ENCODE results near the gene CLIP2. TPM values are rescaled to one million over a fixed set of nuclear protein-coding genes. Genes with fewer than 3 reads are reported as not detected.
"Not testable (repeated sequence)": the region's sequence is repeated elsewhere in the genome, so short reads cannot be mapped to it uniquely, and the experiment has no call there.

The CLIP2 gene
- total and polyA plus RNA-seq, 12 donors, result 4.5 to 11.3 (median 6.6) TPM

DNA sequence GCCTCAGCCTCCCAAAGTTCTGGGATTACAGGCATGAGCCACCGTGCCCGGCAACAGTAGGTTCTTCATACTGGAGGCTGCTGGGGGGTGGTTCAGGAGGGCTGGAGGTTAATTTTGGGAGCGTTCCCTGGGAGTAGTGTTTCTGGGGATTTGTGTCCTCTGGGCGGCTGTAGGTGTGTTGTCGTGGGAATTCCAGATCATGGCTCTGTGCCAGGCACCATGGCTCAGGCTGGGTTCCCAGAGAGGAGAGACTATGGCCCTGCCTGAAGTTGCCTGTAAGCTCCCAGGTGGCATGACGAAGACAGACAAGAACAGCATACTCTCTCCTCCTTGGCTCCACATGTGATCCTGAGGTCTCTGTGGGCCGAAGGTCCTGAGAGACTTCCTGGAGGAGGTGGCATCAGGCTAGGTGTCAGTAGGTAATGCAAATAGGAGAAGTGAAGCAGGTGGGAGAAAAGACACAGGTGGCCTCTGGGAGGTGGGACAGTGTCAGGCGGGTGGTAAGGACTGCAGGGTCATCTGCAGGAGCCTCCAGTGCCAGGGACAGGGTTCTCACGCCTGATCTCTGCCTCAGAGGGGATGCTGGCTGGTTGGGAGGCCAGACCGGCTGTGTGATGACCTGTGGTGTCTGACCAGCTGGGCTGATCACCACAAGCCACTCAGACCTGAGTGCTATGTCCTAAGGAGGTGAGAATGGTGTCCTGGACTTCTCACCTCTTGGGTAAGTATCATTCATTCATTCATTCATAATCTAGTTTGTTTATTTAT lies 18.7 kb downstream of the CLIP2 start:
- DNase-seq (no peak), ATAC-seq (no peak)
- Histone ChIP-seq H3K27ac (peak overlapping the region in 1 of 10 donors; percentile 39), H3K36me3 (no peaks in the 10 kb centered on the region), H3K27me3 (peaks cover 0 to 11% (median 0%) of the 10 kb centered on the region in 7 donors), H3K4me1 (peaks cover 12 to 29% (median 20%) of the 10 kb centered on the region in 9 donors), H3K9me3 (no peaks in the 10 kb centered on the region), H3K4me3 (no peak overlapping the region)
- intact Hi-C loops (cut with DNase I), result no loop called here
- TF ChIP-seq, protein P1, sequence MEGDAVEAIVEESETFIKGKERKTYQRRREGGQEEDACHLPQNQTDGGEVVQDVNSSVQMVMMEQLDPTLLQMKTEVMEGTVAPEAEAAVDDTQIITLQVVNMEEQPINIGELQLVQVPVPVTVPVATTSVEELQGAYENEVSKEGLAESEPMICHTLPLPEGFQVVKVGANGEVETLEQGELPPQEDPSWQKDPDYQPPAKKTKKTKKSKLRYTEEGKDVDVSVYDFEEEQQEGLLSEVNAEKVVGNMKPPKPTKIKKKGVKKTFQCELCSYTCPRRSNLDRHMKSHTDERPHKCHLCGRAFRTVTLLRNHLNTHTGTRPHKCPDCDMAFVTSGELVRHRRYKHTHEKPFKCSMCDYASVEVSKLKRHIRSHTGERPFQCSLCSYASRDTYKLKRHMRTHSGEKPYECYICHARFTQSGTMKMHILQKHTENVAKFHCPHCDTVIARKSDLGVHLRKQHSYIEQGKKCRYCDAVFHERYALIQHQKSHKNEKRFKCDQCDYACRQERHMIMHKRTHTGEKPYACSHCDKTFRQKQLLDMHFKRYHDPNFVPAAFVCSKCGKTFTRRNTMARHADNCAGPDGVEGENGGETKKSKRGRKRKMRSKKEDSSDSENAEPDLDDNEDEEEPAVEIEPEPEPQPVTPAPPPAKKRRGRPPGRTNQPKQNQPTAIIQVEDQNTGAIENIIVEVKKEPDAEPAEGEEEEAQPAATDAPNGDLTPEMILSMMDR (IDR thresholded peaks at IDR 0.05), result no peak
- WGBS, 2 donors, result 81 to 84% methylated on average over 10 of the region's 10 CpGs

GRCh38 chr7:74309181-74309580 lies 20.0 kb downstream of the CLIP2 start:
- H3K36me3 ChIP-seq, result no peaks in the 10 kb centered on the region
- H3K4me3 ChIP-seq, result no peak overlapping the region
- no peak for DNase-seq
- H3K27me3 ChIP-seq, result peaks cover 0 to 11% (median 0%) of the 10 kb centered on the region in 7 donors
- TF ChIP-seq, protein P1 (IDR thresholded peaks at IDR 0.05), result no peak
- H3K4me1 ChIP-seq, result peaks cover 12 to 26% (median 20%) of the 10 kb centered on the region in 9 donors
- no peak for ATAC-seq
- WGBS, 2 donors, result 95 to 97% methylated on average over 6 of the region's 6 CpGs
- H3K9me3 ChIP-seq, result no peaks in the 10 kb centered on the region
- no peak overlapping the region for H3K27ac ChIP-seq
- intact Hi-C loops (cut with DNase I), result no loop called here

DNA sequence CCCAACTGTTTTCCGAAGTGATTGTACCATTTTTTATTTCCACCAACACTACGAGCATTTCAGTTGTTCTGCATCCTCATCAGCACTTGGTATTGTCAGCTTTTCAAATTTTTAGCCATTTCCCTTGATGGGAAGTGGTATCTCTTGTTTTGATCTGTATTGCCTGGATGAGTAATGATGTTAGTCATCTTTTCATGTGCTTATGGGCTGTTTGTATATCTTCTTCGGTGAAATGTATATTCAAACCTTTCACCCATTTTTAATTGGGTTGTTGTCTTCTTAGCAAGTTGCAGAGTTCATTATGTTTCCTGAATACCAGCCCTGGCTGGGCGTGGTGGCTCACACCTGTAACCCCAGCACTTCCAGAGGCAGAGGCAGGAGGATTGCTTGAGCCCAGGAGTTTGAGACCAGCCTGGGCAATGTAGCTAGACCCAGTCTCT lies 22.1 kb downstream of the CLIP2 start:
- Histone ChIP-seq H3K36me3 (no peaks in the 10 kb centered on the region), H3K9me3 (no peaks in the 10 kb centered on the region), H3K27ac (no peak overlapping the region), H3K4me1 (peaks cover 7 to 19% (median 15%) of the 10 kb centered on the region in 9 donors), H3K4me3 (no peak overlapping the region), H3K27me3 (peaks cover 0 to 9% (median 0%) of the 10 kb centered on the region in 7 donors)
- intact Hi-C loops (cut with DNase I), result no loop called here
- 93 to 96% methylated on average over 4 of the region's 4 CpGs for WGBS, 2 donors
- no peak for DNase-seq
- ATAC-seq, result no peak
- TF ChIP-seq, protein P1 (IDR thresholded peaks at IDR 0.05), result no peak

GRCh38 chr7:74312418-74313028 lies 23.3 kb downstream of the CLIP2 start:
- no peaks in the 10 kb centered on the region for H3K9me3 ChIP-seq
- peaks cover 0 to 7% (median 3%) of the 10 kb centered on the region in 9 donors for H3K4me1 ChIP-seq
- WGBS, 2 donors, result 87 to 93% methylated on average over 16 of the region's 16 CpGs
- ATAC-seq, result no peak
- H3K4me3 ChIP-seq, result no peak overlapping the region
- H3K27me3 ChIP-seq, result no peaks in the 10 kb centered on the region
- DNase-seq, result no peak
- intact Hi-C loops (cut with DNase I), result no loop called here
- no peak overlapping the region for H3K27ac ChIP-seq
- H3K36me3 ChIP-seq, result peaks cover 0 to 5% (median 0%) of the 10 kb centered on the region in 9 donors
- TF ChIP-seq, protein P1 (IDR thresholded peaks at IDR 0.05), result no peak

GRCh38 chr7:74315891-74316290 lies 26.7 kb downstream of the CLIP2 start:
- H3K9me3 ChIP-seq; H3K4me3 ChIP-seq; DNase-seq; ATAC-seq; H3K4me1 ChIP-seq; H3K27ac ChIP-seq; H3K27me3 ChIP-seq; intact Hi-C loops (cut with DNase I): not testable (repeated sequence)
- 70 to 73% methylated on average over 4 of the region's 4 CpGs for WGBS, 2 donors
- H3K36me3 ChIP-seq, result peaks cover 0 to 30% (median 0%) of the 10 kb centered on the region in 9 donors

All from heart right ventricle (tissue), 16 donors.